NB4 (cell line): Measurements from ENCODE around the gene RHBDF2.

Experiments
- CTCF ChIP-seq: IDR thresholded peaks from one replicate; pipeline ENCODE4 v1.5.1; 2012; ENCODE audit warnings: low read depth, low read length
- MAX ChIP-seq: IDR thresholded peaks from 2 replicates; pipeline ENCODE4 v1.6.1; 2011; ENCODE audit warnings: low read depth, low read length

DNA sequence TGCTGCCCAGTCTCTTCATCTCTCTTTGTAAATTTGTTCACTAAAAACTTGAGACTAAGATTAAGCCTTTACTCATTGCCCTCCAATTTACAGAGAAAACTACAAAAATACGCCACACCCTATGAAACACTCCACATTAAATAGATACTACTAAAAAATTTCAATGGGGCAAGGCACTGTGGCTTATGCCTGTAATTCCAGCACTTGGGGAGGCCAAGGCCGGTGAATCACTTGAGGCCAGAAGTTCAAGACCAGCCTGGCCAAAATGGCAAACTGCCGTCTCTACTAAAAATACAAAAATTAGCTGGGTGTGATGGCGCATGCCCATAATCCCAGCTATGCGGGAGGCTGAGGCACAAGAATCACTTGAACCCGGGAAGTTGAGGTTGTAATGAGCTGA is 52.1 kb downstream of the RHBDF2 start:
- TF ChIP-seq CTCF (no peak), MAX (no peak)
